Adrenal gland (tissue), 12 donors: Measurements from ENCODE around the gene GRIN3B. TPM values are rescaled to one million over a fixed set of nuclear protein-coding genes. Genes with fewer than 3 reads are reported as not detected.

Experiments
- DNase-seq, 7 donors: peaks; one replicate each; pipeline ENCODE4 v3.0.0-alpha.2; 2019 to 2020
- H3K27ac ChIP-seq, 5 donors: fragments of 200-600 bp; sonication (generic) in 4 of 5; 1 replicate in 3 of 5; 2 replicates in 2 of 5; pipeline versions ENCODE4 v1.5.1 to v1.8.0; 2016 to 2020; ENCODE audit warnings: mild to moderate bottlenecking in 1 of 5
- H3K27me3 ChIP-seq: fragments of 200-600 bp; 2 replicates; pipeline ENCODE4 v1.8.0; 2021
- H3K36me3 ChIP-seq, 2 donors: fragments of 200-600 bp; replicated peaks in 1 of 2; 1 replicate in 1 of 2; 2 replicates in 1 of 2; pipeline versions ENCODE4 v1.5.1 to v1.8.0; 2018 to 2022
- H3K4me1 ChIP-seq, 2 donors: fragments of 200-600 bp; replicated peaks in 1 of 2; 1 replicate in 1 of 2; 2 replicates in 1 of 2; pipeline versions ENCODE4 v1.5.1 to v1.8.0; 2018 to 2021
- H3K4me3 ChIP-seq, 4 donors: fragments of 200-600 bp; sonication (generic) in 3 of 4; one replicate each; pipeline ENCODE4 v1.5.1; 2016 to 2018
- H3K9me3 ChIP-seq, 3 donors: fragments of 200-600 bp; sonication (generic) in 1 of 3; replicated peaks in 1 of 3; 1 replicate in 2 of 3; 2 replicates in 1 of 3; pipeline versions ENCODE4 v1.5.1 to v1.8.0; 2016 to 2021
- CTCF ChIP-seq, 6 experiments: fragments of 450-650 bp in 4 of 6; fragments of 200-600 bp in 2 of 6; sonication (generic) in 1 of 6; IDR thresholded peaks; 1 replicate in 5 of 6; 2 replicates in 1 of 6; pipeline versions ENCODE4 v1.5.1 to v1.8.0; 2016 to 2021; ENCODE audit warnings: antibody characterized with exemption in 6 of 6, mild to moderate bottlenecking in 2 of 6, moderate library complexity in 1 of 6
- POLR2A ChIP-seq, 2 donors: fragments of 450-650 bp; IDR thresholded peaks; one replicate each; pipeline ENCODE4 v1.6.1; 2017; ENCODE audit warnings: antibody characterized with exemption in 2 of 2, mild to moderate bottlenecking in 2 of 2, moderate library complexity in 1 of 2
- WGBS, 4 donors: extraction: QIAGEN DNeasy Blood & Tissue Kit in 2 of 4; methylation state at CpG; one replicate each; pipeline versions ENCODE4 v1.1.5 to v1.1.7; 2013 to 2017; 5-methylcytosine and 5-hydroxymethylcytosine counted together
- intact Hi-C, 2 donors: fragments of 100-400 bp; cut with DNase I; formaldehyde crosslinking; loops; one replicate each; pipeline versions ENCODE4 v1.14.1 to v1.15.0; 2022 to 2023
- polyA plus RNA-seq, 3 donors: library from polyadenylated mRNA; stranded (reverse); fragments of 200-250 nt in 2 of 3; fragments of 350-450 nt in 1 of 3; fragmentation: Illumina TruSeq in 1 of 3; extraction: RNeasy Lipid Tissue Mini Kit (QIAGEN cat#74804) in 1 of 3; gene quantifications; one replicate each; pipeline ENCODE4 v1.2.3, GENCODE V29; 2013 to 2014
- total RNA-seq, 9 donors: library from RNA; depleted of rRNA in 4 of 9; stranded (reverse); fragments of >200 nt in 4 of 9; fragments of 120-200 nt in 1 of 9; fragmentation: NEBNext Ultra II Directional in 1 of 9; extraction: Animal tissue kit (Norgen Biotek cat#: 25700) in 1 of 9; gene quantifications; one replicate each; pipeline versions ENCODE4 v1.1.0 to v1.2.4, GENCODE V29; 2013 to 2023
- donor health status: healthy with polysubstance abuse.
- donor health status: Bipolar disorder and iron deficiency.
- donor health status: DM: yes; HTN: yes; CAD: no.
- donor health status: DM: no; HTN: no; CAD: no.
- donor health status: DM: no; HTN: no; CAD: no.
- donor health status: DM: yes; HTN: yes; CAD: no.

The GRIN3B gene
- total and polyA plus RNA-seq, 12 donors, result 0.08 to 0.24 (median 0.16) TPM; not detected in 8

GRCh38 chr19:1049800-1050199, 49.6 kb downstream of the GRIN3B start:
- Histone ChIP-seq H3K4me1 (no peaks in the 10 kb centered on the region), H3K27me3 (no peaks in the 10 kb centered on the region), H3K9me3 (no peaks in the 10 kb centered on the region), H3K27ac (no peak overlapping the region), H3K36me3 (no peaks in the 10 kb centered on the region), H3K4me3 (no peak overlapping the region)
- TF ChIP-seq POLR2A (IDR thresholded peaks at IDR 0.05), result no peak
- no peak for TF ChIP-seq CTCF (IDR thresholded peaks at IDR 0.05)
- intact Hi-C loops, result no loop called here
- WGBS, 4 donors, result 65 to 81% (median 73%) methylated on average over 4 to 11 of the region's 11 CpGs
- no peak for DNase-seq

GRCh38 chr19:1050989-1051788, 51.0 kb downstream of the GRIN3B start:
- Histone ChIP-seq H3K36me3 (no peaks in the 10 kb centered on the region), H3K4me1 (no peaks in the 10 kb centered on the region), H3K27ac (no peak overlapping the region), H3K27me3 (no peaks in the 10 kb centered on the region), H3K4me3 (no peak overlapping the region), H3K9me3 (no peaks in the 10 kb centered on the region)
- no peak for TF ChIP-seq POLR2A (IDR thresholded peaks at IDR 0.05)
- TF ChIP-seq CTCF (IDR thresholded peaks at IDR 0.05), result no peak
- 85 to 92% (median 87%) methylated on average over 18 to 31 of the region's 31 CpGs for WGBS, 4 donors
- no peak for DNase-seq
- intact Hi-C loops, result no loop called here

- TF ChIP-seq CTCF (IDR thresholded peaks at IDR 0.05) (no peak), POLR2A (IDR thresholded peaks at IDR 0.05) (no peak)
- intact Hi-C loops, result no loop called here
- Histone ChIP-seq H3K27me3 (no peaks in the 10 kb centered on the region), H3K36me3 (no peaks in the 10 kb centered on the region), H3K9me3 (peaks cover 0 to 5% (median 0%) of the 10 kb centered on the region in 3 donors), H3K27ac (no peak overlapping the region), H3K4me1 (no peaks in the 10 kb centered on the region), H3K4me3 (no peak overlapping the region)
- no peak for DNase-seq
- WGBS, 4 donors, result 84 to 96% (median 89%) methylated on average over 14 to 17 of the region's 17 CpGs
These were observed 51.6 kb downstream of the GRIN3B start for GRCh38 chr19:1051791-1052190.

- H3K27ac ChIP-seq, result no peak overlapping the region
- intact Hi-C loops, result no loop called here
- H3K4me1 ChIP-seq, result no peaks in the 10 kb centered on the region
- DNase-seq, result no peak
- H3K4me3 ChIP-seq, result no peak overlapping the region
- TF ChIP-seq CTCF (IDR thresholded peaks at IDR 0.05), result no peak
- H3K36me3 ChIP-seq, result no peaks in the 10 kb centered on the region
- H3K9me3 ChIP-seq, result peaks cover 0 to 12% (median 0%) of the 10 kb centered on the region in 3 donors
- no peaks in the 10 kb centered on the region for H3K27me3 ChIP-seq
- WGBS, 4 donors, result 79 to 94% (median 83%) methylated on average over 2 to 5 of the region's 5 CpGs
These were observed 52.2 kb downstream of the GRIN3B start for GRCh38 chr19:1052349-1052975.
